GM12874 (cell line): ENCODE measurements around the gene FUT7.

Source experiments
- TF ChIP-seq, protein P1 (sequence below): IDR thresholded peaks from 2 replicates; pipeline ENCODE4 v1.5.1; 2011; ENCODE audit warnings: low read depth, mild to moderate bottlenecking, control low read depth, low read length, moderate library complexity; ENCODE audit not compliant: insufficient read depth

FUT7 gene

DNA sequence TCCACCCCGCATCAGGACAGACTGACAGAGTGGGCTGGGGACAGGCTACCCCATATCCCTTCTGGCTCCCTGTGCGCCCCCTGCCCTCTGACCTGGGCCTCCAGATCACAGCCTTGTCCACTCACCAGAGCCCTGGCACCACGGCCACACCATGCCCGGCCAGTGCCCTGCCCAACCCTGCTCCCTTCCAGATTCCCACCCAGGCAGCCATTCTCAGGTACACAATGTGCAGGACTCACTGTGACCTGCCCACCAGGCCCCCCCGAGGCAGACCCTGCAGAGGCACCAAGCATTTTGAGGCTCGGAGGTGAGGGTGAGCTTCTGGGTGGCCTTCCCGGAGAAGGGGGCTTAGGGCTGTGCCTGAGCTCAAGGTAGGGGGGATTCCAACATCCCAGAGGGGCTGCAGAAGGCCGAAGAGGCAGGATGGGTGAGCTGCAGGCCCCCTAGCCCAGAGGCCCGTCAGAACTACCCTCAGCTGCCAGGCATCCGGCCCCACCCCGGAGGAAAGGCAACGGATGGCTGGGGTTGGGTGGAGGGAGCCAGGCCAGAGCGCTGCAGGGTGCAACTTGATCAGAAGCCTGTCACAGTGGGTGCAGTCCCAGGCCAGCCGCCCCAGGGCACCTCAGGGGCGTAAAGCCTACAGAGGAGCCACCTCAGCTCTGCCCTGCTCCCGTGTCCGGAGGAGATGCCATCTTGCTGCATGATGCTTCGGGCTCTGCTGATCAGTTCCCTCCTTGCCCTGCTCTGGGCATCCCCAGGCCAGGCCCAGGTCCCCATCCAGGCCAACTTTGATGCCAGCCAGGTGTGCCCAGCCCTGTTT is 49.4 kb downstream of the FUT7 start, which contains the start of gene LCNL1:
LCNL1 (plus strand) TSS at position 762 of the 820 bp plus-strand sequence. CDS start 594 bp downstream, outside the sequence.
- TF ChIP-seq, protein P1, sequence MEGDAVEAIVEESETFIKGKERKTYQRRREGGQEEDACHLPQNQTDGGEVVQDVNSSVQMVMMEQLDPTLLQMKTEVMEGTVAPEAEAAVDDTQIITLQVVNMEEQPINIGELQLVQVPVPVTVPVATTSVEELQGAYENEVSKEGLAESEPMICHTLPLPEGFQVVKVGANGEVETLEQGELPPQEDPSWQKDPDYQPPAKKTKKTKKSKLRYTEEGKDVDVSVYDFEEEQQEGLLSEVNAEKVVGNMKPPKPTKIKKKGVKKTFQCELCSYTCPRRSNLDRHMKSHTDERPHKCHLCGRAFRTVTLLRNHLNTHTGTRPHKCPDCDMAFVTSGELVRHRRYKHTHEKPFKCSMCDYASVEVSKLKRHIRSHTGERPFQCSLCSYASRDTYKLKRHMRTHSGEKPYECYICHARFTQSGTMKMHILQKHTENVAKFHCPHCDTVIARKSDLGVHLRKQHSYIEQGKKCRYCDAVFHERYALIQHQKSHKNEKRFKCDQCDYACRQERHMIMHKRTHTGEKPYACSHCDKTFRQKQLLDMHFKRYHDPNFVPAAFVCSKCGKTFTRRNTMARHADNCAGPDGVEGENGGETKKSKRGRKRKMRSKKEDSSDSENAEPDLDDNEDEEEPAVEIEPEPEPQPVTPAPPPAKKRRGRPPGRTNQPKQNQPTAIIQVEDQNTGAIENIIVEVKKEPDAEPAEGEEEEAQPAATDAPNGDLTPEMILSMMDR: no peak

DNA sequence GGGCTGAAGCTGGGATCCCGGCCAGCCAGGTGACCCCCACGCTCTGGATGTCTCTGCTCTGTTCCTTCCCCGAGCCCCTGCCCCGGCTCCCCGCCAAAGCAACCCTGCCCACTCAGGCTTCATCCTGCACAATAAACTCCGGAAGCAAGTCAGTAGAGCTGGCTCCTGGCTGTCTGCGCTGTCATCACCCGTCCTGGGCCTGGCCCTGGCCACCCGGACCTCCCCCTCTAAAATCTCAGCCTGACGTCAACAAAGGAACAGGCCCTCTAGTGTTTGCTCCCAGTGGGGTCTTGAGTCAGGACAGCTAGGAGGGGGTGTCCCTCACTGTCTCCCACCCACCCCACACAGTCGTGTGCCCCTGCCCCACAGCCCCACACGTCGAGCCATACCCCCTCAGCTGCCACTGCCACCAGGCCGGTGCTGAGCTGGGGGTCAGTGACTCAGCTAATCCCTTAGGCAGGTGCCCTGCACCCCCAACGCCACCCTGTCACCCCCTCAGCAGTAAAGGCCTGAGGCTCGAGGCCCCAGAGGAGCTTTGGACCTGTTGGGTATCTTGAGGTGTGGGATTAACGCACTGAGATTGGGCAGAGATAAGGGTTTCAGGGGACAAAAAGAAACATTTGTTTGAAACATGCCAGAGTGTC is 50.2 kb downstream of the FUT7 start:
- TF ChIP-seq, protein P1: no peak

DNA sequence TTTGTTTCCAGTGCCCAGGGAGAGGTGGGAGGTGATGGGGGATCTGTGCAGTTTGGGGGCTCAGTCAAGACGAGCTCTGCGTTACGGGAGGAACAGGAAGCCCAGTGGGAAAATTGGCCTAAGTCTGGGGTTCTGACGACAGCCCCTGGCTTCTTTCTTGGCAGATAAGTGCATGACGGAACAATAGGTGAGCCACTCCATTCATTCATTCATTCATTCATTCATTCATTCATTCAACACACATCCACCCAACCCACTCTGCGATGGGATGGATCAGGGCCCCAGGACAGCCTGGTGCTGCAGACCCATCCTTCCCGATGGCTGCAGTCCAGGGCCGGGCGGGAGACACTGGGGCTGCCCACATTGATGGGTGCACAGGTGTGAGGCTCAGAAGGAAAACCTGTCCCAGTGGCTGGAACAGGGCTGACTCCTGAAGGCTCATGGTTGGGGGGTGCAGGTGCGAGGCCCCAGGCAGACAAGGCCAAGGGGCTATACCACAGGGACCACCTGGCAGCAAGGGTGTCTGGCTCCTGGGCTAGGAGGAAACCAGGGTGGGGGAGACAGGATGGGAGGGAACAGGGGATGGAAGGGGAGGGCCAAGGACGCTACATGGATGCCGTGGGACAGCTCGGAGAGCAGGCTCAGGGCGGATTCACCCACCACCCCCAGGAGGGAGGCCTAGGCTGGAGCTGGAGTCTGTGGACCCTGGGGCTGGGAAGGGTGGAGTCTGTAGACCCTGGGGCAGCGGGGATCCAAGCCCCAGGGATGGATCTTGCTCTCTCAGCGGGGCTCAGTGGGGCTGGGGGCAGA is 51.0 kb downstream of the FUT7 start:
- TF ChIP-seq, protein P1: no peak
